Measurements from ENCODE around the gene CYTL1. TPM values are rescaled to one million over a fixed set of nuclear protein-coding genes. Genes with fewer than 3 reads are reported as not detected.

The CYTL1 gene
- total and polyA plus RNA-seq, 2 of the 13 experiments (the other 11 are each of a cell fraction or from before 2014, with no cell fraction given) = not detected

- no peaks in the 10 kb centered on the region for H3K36me3 ChIP-seq (replicated peaks in 1 of 2; ENCODE audit: control insufficient read depth in 1 of 2, insufficient read depth in 2 of 2, low read length in 2 of 2)
- in situ Hi-C loops (cut with HindIII; ENCODE audit: extremely low pct_ligation_motif_present, low pct_unique_long_range_greater_than_20kb) = loop anchor here (25.0 kb wide), 1 partner anchor 831 kb away; no protein-coding TSS in a partner anchor
- H4K20me1 ChIP-seq (ENCODE audit: insufficient read depth, low read length) = no peaks in the 10 kb centered on the region
- CTCF ChIA-PET (ENCODE audit: low intra/inter-chr PET ratio, low total read pairs) = no interaction called here
- WGBS (ENCODE audit: low lambda C conversion rate) = 6% methylated on average over 3 of the region's 3 CpGs
- no peak for TF ChIP-seq KLF15 (CRISPR knock-in tag; IDR thresholded peaks at IDR 0.05; ENCODE audit: borderline replicate concordance)
- no peak for TF ChIP-seq PAX8 (CRISPR knock-in tag; IDR thresholded peaks at IDR 0.05; ENCODE audit: borderline replicate concordance)
- TF ChIP-seq ZNF615 (CRISPR knock-in tag; IDR thresholded peaks at IDR 0.05; ENCODE audit: borderline replicate concordance) = no peak
- TF ChIP-seq XBP1 (CRISPR knock-in tag; IDR thresholded peaks at IDR 0.05) = no peak
- no peak for TF ChIP-seq GTF2F1 (IDR thresholded peaks at IDR 0.05; ENCODE audit: low read length)
- TF ChIP-seq ZSCAN29 (CRISPR knock-in tag; conservative IDR thresholded peaks at IDR 0.05) = no peak
- no peak for TF ChIP-seq AHR (CRISPR knock-in tag; IDR thresholded peaks at IDR 0.05)
- TF ChIP-seq NR2F2 (IDR thresholded peaks at IDR 0.05; ENCODE audit: borderline replicate concordance, low read depth) = no peak
- H3K4me2 ChIP-seq (ENCODE audit: low read depth, low read length) = no peak overlapping the region
- POLR2A ChIA-PET = no interaction called here
- H3K27ac ChIP-seq (ENCODE audit: extremely low read length, insufficient read depth, low read length) = no peak overlapping the region
- FAIRE-seq (no peak), ATAC-seq (no peak), DNase-seq (ENCODE audit: low spot score) (no peak)
- intact Hi-C loops (cut with micrococcal nuclease; ENCODE audit: unreplicated experiment) = no loop called here
- H3K79me2 ChIP-seq (ENCODE audit: insufficient read depth, low read length) = no peaks in the 10 kb centered on the region
- no peaks in the 10 kb centered on the region for H3K4me1 ChIP-seq (ENCODE audit: insufficient read depth, low read length)
- no peak overlapping the region for H2AFZ ChIP-seq (ENCODE audit: low read length)
- no TSS peak for BruUV-seq (replicated peaks)
- H3K27me3 ChIP-seq (ENCODE audit: control insufficient read depth in 1 of 2, insufficient read depth in 2 of 2, low read length in 2 of 2) = peaks cover 0 to 3% of the 10 kb centered on the region in 2 experiments; a peak in 2 of 5 replicates
- H3K9me3 ChIP-seq (ENCODE audit: low read length) = no peaks in the 10 kb centered on the region; the same call in 1 of the 2 replicates
- no peak overlapping the region for H3K4me3 ChIP-seq (replicated peaks in 1 of 3; ENCODE audit: insufficient read depth in 1 of 3, low read depth in 2 of 3, low read length in 3 of 3)
- no peak overlapping the region for H3K9ac ChIP-seq (ENCODE audit: insufficient read depth, low read depth, low read length)
Measured at GRCh38 chr4:4981427-4981826, 37.8 kb downstream of the CYTL1 start.

- ATAC-seq (no peak), FAIRE-seq (no peak)
- POLR2A ChIA-PET = no interaction called here
Measured at GRCh38 chr4:4980621-4981230, 38.5 kb downstream of the CYTL1 start.

More at GRCh38 chr4:4980621-4981230, 38.5 kb downstream of the CYTL1 start:
- CTCF ChIA-PET (ENCODE audit: low intra/inter-chr PET ratio, low total read pairs) = no interaction called here
- DNase-seq (ENCODE audit: low spot score) = no peak
- in situ Hi-C loops (cut with HindIII; ENCODE audit: extremely low pct_ligation_motif_present, low pct_unique_long_range_greater_than_20kb) = loop anchor here (25.0 kb wide), 1 partner anchor 832 kb away; no protein-coding TSS in a partner anchor
- TF ChIP-seq ZMYM3 (CRISPR knock-in tag; IDR thresholded peaks at IDR 0.05) (no peak), IKZF4 (CRISPR knock-in tag; IDR thresholded peaks at IDR 0.05; ENCODE audit: borderline replicate concordance, low read depth, not compliant biosample characterization) (no peak), NR2C2 (CRISPR knock-in tag; IDR thresholded peaks at IDR 0.05; ENCODE audit: borderline replicate concordance) (no peak), ZNF143 (CRISPR knock-in tag; IDR thresholded peaks at IDR 0.05) (no peak), NFE2L2 (IDR thresholded peaks at IDR 0.05; ENCODE audit: low read length) (no peak), GPBP1L1 (CRISPR knock-in tag; IDR thresholded peaks at IDR 0.05) (no peak), ZNF558 (CRISPR knock-in tag; IDR thresholded peaks at IDR 0.05; ENCODE audit: borderline replicate concordance) (no peak), DNMT3B (CRISPR knock-in tag; conservative IDR thresholded peaks at IDR 0.05) (no peak)
- H3K4me2 ChIP-seq (ENCODE audit: low read depth, low read length) = no peak overlapping the region
- 17% methylated on average over 8 of the region's 12 CpGs for WGBS (ENCODE audit: low lambda C conversion rate)
- H3K79me2 ChIP-seq (ENCODE audit: insufficient read depth, low read length) = no peaks in the 10 kb centered on the region
- BruUV-seq (replicated peaks) = no TSS peak
- H4K20me1 ChIP-seq (ENCODE audit: insufficient read depth, low read length) = no peaks in the 10 kb centered on the region
- H3K4me1 ChIP-seq (ENCODE audit: insufficient read depth, low read length) = no peaks in the 10 kb centered on the region
- H3K27ac ChIP-seq (ENCODE audit: extremely low read length, insufficient read depth, low read length) = no peak overlapping the region
- H2AFZ ChIP-seq (ENCODE audit: low read length) = no peak overlapping the region
- peaks cover 0 to 3% of the 10 kb centered on the region in 2 experiments; a peak in 2 of 5 replicates for H3K27me3 ChIP-seq (ENCODE audit: control insufficient read depth in 1 of 2, insufficient read depth in 2 of 2, low read length in 2 of 2)
- no peak overlapping the region for H3K9ac ChIP-seq (ENCODE audit: insufficient read depth, low read depth, low read length)
- H3K9me3 ChIP-seq (ENCODE audit: low read length) = peaks cover 3% of the 10 kb centered on the region
- no peaks in the 10 kb centered on the region for H3K36me3 ChIP-seq (replicated peaks in 1 of 2; ENCODE audit: control insufficient read depth in 1 of 2, insufficient read depth in 2 of 2, low read length in 2 of 2)
- H3K4me3 ChIP-seq (replicated peaks in 1 of 3; ENCODE audit: insufficient read depth in 1 of 3, low read depth in 2 of 3, low read length in 3 of 3) = no peak overlapping the region
- intact Hi-C loops (cut with micrococcal nuclease; ENCODE audit: unreplicated experiment) = no loop called here
